Tibial nerve (tissue), 4 donors: Measurements from ENCODE around the gene GCHFR. TPM values are rescaled to one million over a fixed set of nuclear protein-coding genes. Genes with fewer than 3 reads are reported as not detected.

Experiments used
- DNase-seq, 2 donors: peaks; one replicate each; pipeline ENCODE4 v3.0.0-alpha.2; 2019; ENCODE audit warnings: low spot score in 2 of 2
- H3K27ac ChIP-seq, 4 donors: fragments of 200-600 bp; sonication (generic) in 3 of 4; one replicate each; pipeline ENCODE4 v1.5.1; 2017 to 2019; ENCODE audit warnings: mild to moderate bottlenecking in 1 of 4
- H3K27me3 ChIP-seq, 2 donors: fragments of 200-600 bp; sonication (generic) in 1 of 2; one replicate each; pipeline versions ENCODE4 v1.5.1 to v1.6.0; 2017 to 2019
- H3K36me3 ChIP-seq, 3 donors: fragments of 200-600 bp; sonication (generic); one replicate each; pipeline ENCODE4 v1.5.1; 2018 to 2019
- H3K4me1 ChIP-seq, 4 donors: fragments of 200-600 bp; sonication (generic) in 3 of 4; one replicate each; pipeline ENCODE4 v1.5.1; 2017 to 2019
- H3K4me3 ChIP-seq, 4 donors: fragments of 200-600 bp; sonication (generic) in 3 of 4; one replicate each; pipeline ENCODE4 v1.5.1; 2017 to 2019; ENCODE audit warnings: mild to moderate bottlenecking in 1 of 4, moderate library complexity in 1 of 4
- H3K9me3 ChIP-seq, 4 donors: fragments of 200-600 bp; sonication (generic) in 3 of 4; one replicate each; pipeline ENCODE4 v1.5.1; 2017 to 2019
- CTCF ChIP-seq, 5 experiments: fragments of 200-600 bp in 3 of 5; fragments of 450-650 bp in 2 of 5; sonication (generic) in 3 of 5; IDR thresholded peaks; one replicate each; pipeline ENCODE4 v1.5.1; 2016 to 2019; ENCODE audit warnings: antibody characterized with exemption in 5 of 5, mild to moderate bottlenecking in 3 of 5, moderate library complexity in 2 of 5
- EP300 ChIP-seq, 2 donors: sonication (generic); formaldehyde crosslinking; IDR thresholded peaks; one replicate each; pipeline ENCODE4 v1.6.1; 2017; ENCODE audit warnings: antibody characterized with exemption in 2 of 2, mild to moderate bottlenecking in 1 of 2
- POLR2A ChIP-seq, 2 donors: fragments of 450-650 bp; IDR thresholded peaks; one replicate each; pipeline ENCODE4 v1.6.1; 2017; ENCODE audit warnings: antibody characterized with exemption in 2 of 2, mild to moderate bottlenecking in 2 of 2, moderate library complexity in 2 of 2
- WGBS, 2 donors: methylation state at CpG; one replicate each; pipeline ENCODE4 v1.1.5; 2018; 5-methylcytosine and 5-hydroxymethylcytosine counted together
- total RNA-seq, 4 donors: library from RNA; depleted of rRNA; stranded (reverse); fragments of >200 nt; gene quantifications; one replicate each; pipeline ENCODE4 v1.1.0, GENCODE V29; 2016

GCHFR gene
- total RNA-seq, 4 donors from 2014 or later = 24.5 to 49.4 (median 44.1) TPM

GRCh38 chr15:40793216-40793989, 29.5 kb downstream of the GCHFR start:
- Histone ChIP-seq H3K4me3 (no peak overlapping the region), H3K36me3 (peaks cover 0 to 16% (median 0%) of the 10 kb centered on the region in 3 donors), H3K4me1 (peaks cover 0 to 23% (median 0%) of the 10 kb centered on the region in 4 donors), H3K9me3 (no peaks in the 10 kb centered on the region), H3K27me3 (no peaks in the 10 kb centered on the region), H3K27ac (no peak overlapping the region)
- TF ChIP-seq CTCF (IDR thresholded peaks at IDR 0.05) (no peak), EP300 (IDR thresholded peaks at IDR 0.05) (no peak), POLR2A (IDR thresholded peaks at IDR 0.05) (no peak)
- no peak for DNase-seq
- 76 to 81% methylated on average over 9 of the region's 9 CpGs for WGBS, 2 donors

GRCh38 chr15:40796041-40796440, 32.2 kb downstream of the GCHFR start:
- Histone ChIP-seq H3K4me3 (no peak overlapping the region), H3K36me3 (peaks cover 0 to 21% (median 0%) of the 10 kb centered on the region in 3 donors), H3K27ac (no peak overlapping the region), H3K9me3 (no peaks in the 10 kb centered on the region), H3K27me3 (no peaks in the 10 kb centered on the region), H3K4me1 (peaks cover 0 to 17% (median 0%) of the 10 kb centered on the region in 4 donors)
- no peak for DNase-seq
- WGBS, 2 donors = 78 to 82% methylated on average over 2 of the region's 2 CpGs
- no peak for TF ChIP-seq CTCF (IDR thresholded peaks at IDR 0.05)
- no peak for TF ChIP-seq POLR2A (IDR thresholded peaks at IDR 0.05)
- no peak for TF ChIP-seq EP300 (IDR thresholded peaks at IDR 0.05)

GRCh38 chr15:40796512-40796911, 32.6 kb downstream of the GCHFR start:
- Histone ChIP-seq H3K27me3 (no peaks in the 10 kb centered on the region), H3K9me3 (no peaks in the 10 kb centered on the region), H3K4me3 (no peak overlapping the region), H3K36me3 (peaks cover 0 to 16% (median 0%) of the 10 kb centered on the region in 3 donors), H3K4me1 (peaks cover 0 to 17% (median 0%) of the 10 kb centered on the region in 4 donors), H3K27ac (no peak overlapping the region)
- 86 to 90% methylated on average over 5 of the region's 5 CpGs for WGBS, 2 donors
- DNase-seq = no peak
- no peak for TF ChIP-seq CTCF (IDR thresholded peaks at IDR 0.05)
- no peak for TF ChIP-seq EP300 (IDR thresholded peaks at IDR 0.05)
- no peak for TF ChIP-seq POLR2A (IDR thresholded peaks at IDR 0.05)

- H3K27me3 ChIP-seq = no peaks in the 10 kb centered on the region
- H3K4me3 ChIP-seq = no peak overlapping the region
- no peak overlapping the region for H3K27ac ChIP-seq
- TF ChIP-seq POLR2A (IDR thresholded peaks at IDR 0.05) = no peak
- no peak for TF ChIP-seq EP300 (IDR thresholded peaks at IDR 0.05)
- TF ChIP-seq CTCF (IDR thresholded peaks at IDR 0.05) = no peak
- H3K36me3 ChIP-seq = peaks cover 0 to 22% (median 0%) of the 10 kb centered on the region in 3 donors
- no peak for DNase-seq
- peaks cover 0 to 15% (median 0%) of the 10 kb centered on the region in 4 donors for H3K4me1 ChIP-seq
- no peaks in the 10 kb centered on the region for H3K9me3 ChIP-seq
- WGBS, 2 donors = 87 to 92% methylated on average over 3 of the region's 3 CpGs
Measured at GRCh38 chr15:40799523-40799922, 35.7 kb downstream of the GCHFR start.

GRCh38 chr15:40803076-40803475, 39.2 kb downstream of the GCHFR start:
- no peaks in the 10 kb centered on the region for H3K9me3 ChIP-seq
- no peak for DNase-seq
- H3K4me3 ChIP-seq = no peak overlapping the region
- peaks cover 0 to 27% (median 10%) of the 10 kb centered on the region in 4 donors for H3K4me1 ChIP-seq
- no peaks in the 10 kb centered on the region for H3K27me3 ChIP-seq
- H3K27ac ChIP-seq = no peak overlapping the region
- WGBS, 2 donors = 88 to 92% methylated on average over 2 of the region's 2 CpGs
- peaks cover 0 to 22% (median 0%) of the 10 kb centered on the region in 3 donors for H3K36me3 ChIP-seq
- TF ChIP-seq EP300 (IDR thresholded peaks at IDR 0.05) = no peak
- no peak for TF ChIP-seq POLR2A (IDR thresholded peaks at IDR 0.05)
- no peak for TF ChIP-seq CTCF (IDR thresholded peaks at IDR 0.05)
